H1 (cell line): ENCODE results near the gene RASSF3. TPM values are rescaled to one million over a fixed set of nuclear protein-coding genes. Genes with fewer than 3 reads are reported as not detected.

ENCODE experiments used
- BACH1 ChIP-seq: IDR thresholded peaks from 2 replicates; pipeline ENCODE4 v1.6.1; 2012; ENCODE audit warnings: low read length, improper control_type of control experiment
- BRCA1 ChIP-seq: IDR thresholded peaks from 2 replicates; pipeline ENCODE4 v1.6.1; 2012; ENCODE audit warnings: low read depth, low read length, improper control_type of control experiment
- CBX5 ChIP-seq: fragments of 300-800, 300-1000 bp; sonication (generic); IDR thresholded peaks from 2 replicates; pipeline ENCODE4 v1.7.1; 2016; ENCODE audit warnings: antibody characterized with exemption, low read length, low read depth
- CEBPB ChIP-seq: IDR thresholded peaks from 2 replicates; pipeline ENCODE4 v1.6.1; 2012; ENCODE audit warnings: low read depth, low read length
- CHD1 ChIP-seq: IDR thresholded peaks from 2 replicates; pipeline ENCODE4 v1.6.1; 2012; ENCODE audit warnings: low read depth, low read length, improper control_type of control experiment
- CTBP2 ChIP-seq: IDR thresholded peaks from 2 replicates; pipeline ENCODE4 v1.7.0; 2011; ENCODE audit warnings: borderline replicate concordance, mild to moderate bottlenecking, moderate library complexity, mixed read lengths, low read length; ENCODE audit not compliant: insufficient read depth, insufficient read length
- E2F6 ChIP-seq: IDR thresholded peaks from 2 replicates; pipeline ENCODE4 v1.6.1; 2012; ENCODE audit warnings: inconsistent platforms
- EP300 ChIP-seq, 2 experiments: IDR thresholded peaks; 1 replicate in 1 of 2; 2 replicates in 1 of 2; pipeline ENCODE4 v1.6.1; 2011 to 2012; ENCODE audit warnings: low read depth in 2 of 2, low read length in 2 of 2, mild to moderate bottlenecking in 2 of 2, borderline replicate concordance in 1 of 2, inconsistent platforms in 1 of 2, moderate library complexity in 1 of 2
- GABPA ChIP-seq: IDR thresholded peaks from 2 replicates; pipeline ENCODE4 v1.6.1; 2011; ENCODE audit warnings: mild to moderate bottlenecking, low read length, moderate library complexity, borderline replicate concordance; ENCODE audit not compliant: insufficient read depth
- KDM4A ChIP-seq: IDR thresholded peaks from one replicate; pipeline ENCODE4 v1.7.1; 2012; ENCODE audit warnings: low read depth, mild to moderate bottlenecking, moderate library complexity, low read length, inconsistent platforms; ENCODE audit not compliant: severe bottlenecking
- KDM5A ChIP-seq: fragments of 200-600 bp; IDR thresholded peaks from 2 replicates; pipeline ENCODE4 v1.7.1; 2012; ENCODE audit warnings: mild to moderate bottlenecking, low read length, inconsistent platforms, mixed read lengths
- NANOG ChIP-seq: IDR thresholded peaks from 2 replicates; pipeline ENCODE4 v1.6.1; 2011; ENCODE audit warnings: low read length, low read depth, mild to moderate bottlenecking, inconsistent platforms; ENCODE audit not compliant: insufficient read depth, poor library complexity, severe bottlenecking
- PHF8 ChIP-seq: fragments of 200-600 bp; sonication (generic); conservative IDR thresholded peaks from 2 replicates; pipeline ENCODE4 v1.7.1; 2012; ENCODE audit warnings: low read depth, mild to moderate bottlenecking, inconsistent platforms, low read length, moderate library complexity
- POLR2A ChIP-seq, 2 experiments: IDR thresholded peaks; 1 replicate in 1 of 2; 2 replicates in 1 of 2; pipeline ENCODE4 v1.6.1; 2011; ENCODE audit warnings: low read depth in 2 of 2, low read length in 2 of 2, mild to moderate bottlenecking in 2 of 2; ENCODE audit errors: control extremely low read depth in 1 of 2
- RAD21 ChIP-seq, 2 experiments: IDR thresholded peaks in 1 of 2; conservative IDR thresholded peaks in 1 of 2; 2 replicates each; pipeline ENCODE4 v1.6.1; 2011; ENCODE audit warnings: low read depth in 2 of 2, low read length in 2 of 2, improper control_type of control experiment in 1 of 2, inconsistent platforms in 1 of 2, mild to moderate bottlenecking in 1 of 2, moderate library complexity in 1 of 2
- RNF2 ChIP-seq: fragments of 200-900, 300-1000 bp; sonication (generic); IDR thresholded peaks from 2 replicates; pipeline ENCODE4 v1.7.1; 2016; ENCODE audit warnings: borderline replicate concordance, low read depth, mild to moderate bottlenecking, antibody characterized with exemption, low read length; ENCODE audit not compliant: poor library complexity, severe bottlenecking; ENCODE audit errors: missing control alignments
- TCF12 ChIP-seq: IDR thresholded peaks from 2 replicates; pipeline ENCODE4 v1.6.1; 2011; ENCODE audit warnings: low read depth, mild to moderate bottlenecking, low read length
- YY1 ChIP-seq: IDR thresholded peaks from 2 replicates; pipeline ENCODE4 v1.6.1; 2011; ENCODE audit warnings: low read depth, mild to moderate bottlenecking, low read length
- polyA plus RNA-seq, 7 experiments: library from polyadenylated mRNA; depleted of rRNA in 3 of 7; stranded (reverse) in 5 of 7; unstranded in 2 of 7; fragments of >200 nt in 5 of 7; fragments of 200-250 nt in 2 of 7; gene quantifications; 1 replicate in 5 of 7; 2 replicates in 1 of 7; 4 replicates in 1 of 7; pipeline versions ENCODE4 v1.2.1 to v1.2.3, GENCODE V29; 2011 to 2013; ENCODE audit warnings: missing spikeins in 2 of 7, mixed read lengths in 2 of 7
- total RNA-seq: library from RNA; stranded (reverse); fragmentation: NEBNext Ultra II Directional; extraction: Animal tissue kit (Norgen Biotek cat#: 25700); gene quantifications from 2 replicates; pipeline ENCODE4 v1.2.1, GENCODE V29; 2021
- TF ChIP-seq, protein P1 (sequence below): IDR thresholded peaks from 2 replicates; pipeline ENCODE4 v1.6.1; 2012; ENCODE audit warnings: inconsistent platforms

Gene RASSF3
- total and polyA plus RNA-seq, 2 of the 8 experiments (the other 6 are each of a cell fraction or from before 2014, with no cell fraction given): 19.1 to 64.3 TPM

- TF ChIP-seq RNF2 (no peak), GABPA (no peak), KDM4A (no peak), CTBP2 (no peak), EP300 (IDR thresholded peaks at IDR 0.05; ENCODE audit: borderline replicate concordance in 1 of 2, low read depth in 2 of 2, low read length in 2 of 2) (no peak), CEBPB (no peak), YY1 (no peak), BRCA1 (no peak), CHD1 (no peak), RAD21 (IDR thresholded peaks at IDR 0.05 in 1 of 2, conservative IDR thresholded peaks at IDR 0.05 in 1 of 2; ENCODE audit: low read depth in 2 of 2, low read length in 2 of 2) (peak in 1 of 2 experiments; percentile 0; a peak in 1 of 4 replicates), CBX5 (no peak), NANOG (no peak), KDM5A (no peak), POLR2A (IDR thresholded peaks at IDR 0.05; ENCODE audit: control extremely low read depth in 1 of 2, low read depth in 2 of 2, low read length in 2 of 2) (no peak), BACH1 (no peak), TCF12 (0 out of 2 replicates have a peak, but pooled peaks have one; percentile 59), E2F6 (no peak), PHF8 (no peak)
- TF ChIP-seq, protein P1, sequence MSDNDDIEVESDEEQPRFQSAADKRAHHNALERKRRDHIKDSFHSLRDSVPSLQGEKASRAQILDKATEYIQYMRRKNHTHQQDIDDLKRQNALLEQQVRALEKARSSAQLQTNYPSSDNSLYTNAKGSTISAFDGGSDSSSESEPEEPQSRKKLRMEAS: no peak; the same call in 1 of the 2 replicates
Measured at GRCh38 chr12:64691227-64691794, 81.0 kb downstream of the RASSF3 start (continued).
